A549 (cell line): Measurements from ENCODE around the gene GUK1. TPM values are rescaled to one million over a fixed set of nuclear protein-coding genes. Genes with fewer than 3 reads are reported as not detected.
"Not testable (repeated sequence)": the region's sequence is repeated elsewhere in the genome, so short reads cannot be mapped to it uniquely, and the experiment has no call there.

Experiments used
- ATAC-seq, 2 experiments: fragments of 200-7000 bp in 1 of 2; fragments of >200 bp in 1 of 2; cut with Nextera tagmentation in 1 of 2; cut with Tn5 transposase in 1 of 2; 3 replicates each; pipeline versions ENCODE4 v1.8.0 to v1.9.1; 2018 to 2020; ENCODE audit warnings: mild to moderate bottlenecking in 1 of 2, moderate library complexity in 1 of 2
- CTCF ChIA-PET: fragments of 300-600 bp; sonication (Branson Sonifier 250); formaldehyde crosslinking; extraction: SDS; loops from one replicate; lab custom pipeline; 2021; ENCODE audit warnings: antibody characterized with exemption, inconsistent platforms; lab: Yijun Ruan, JAX
- POLR2A ChIA-PET: fragments of 350-600 bp; formaldehyde crosslinking; extraction: SDS; loops from one replicate; lab custom pipeline; 2021; ENCODE audit warnings: antibody characterized with exemption, inconsistent platforms; lab: Yijun Ruan, JAX
- DNase-seq, 2 experiments: peaks; one replicate each; pipeline versions ENCODE4 v3.0.0 to v3.0.0-alpha.2; 2011 to 2016; ENCODE audit warnings: low read depth in 1 of 2, low spot score in 1 of 2
- FAIRE-seq: peaks from 2 replicates; lab custom pipeline; 2011; peaks lifted over from hg19 to GRCh38; lab: Jason Lieb, UNC
- H3K27ac ChIP-seq, 2 experiments: fragments of >200 bp; sonication (Bioruptor Twin); formaldehyde crosslinking; 3 replicates each; pipeline ENCODE4 v1.5.1; 2016 to 2017
- H3K4me1 ChIP-seq: fragments of >200 bp; sonication (Bioruptor Twin); formaldehyde crosslinking; 3 replicates; pipeline ENCODE4 v1.6.1; 2016
- H3K4me2 ChIP-seq: fragments of >200 bp; sonication (Bioruptor Twin); formaldehyde crosslinking; 3 replicates; pipeline ENCODE4 v1.6.1; 2016
- H3K4me3 ChIP-seq: fragments of >200 bp; sonication (Bioruptor Twin); formaldehyde crosslinking; 3 replicates; pipeline ENCODE4 v1.5.1; 2016
- H3K9me3 ChIP-seq: fragments of >200 bp; sonication (Bioruptor Twin); formaldehyde crosslinking; 3 replicates; pipeline ENCODE4 v1.6.1; 2016
- BHLHE40 ChIP-seq: IDR thresholded peaks from 2 replicates; pipeline ENCODE4 v1.6.1; 2012; ENCODE audit warnings: low read depth, low read length, inconsistent platforms
- CHD4 ChIP-seq: fragments of 200-600 bp; sonication (generic); IDR thresholded peaks from 2 replicates; pipeline ENCODE4 v1.6.1; 2016; ENCODE audit warnings: antibody characterized with exemption, mild to moderate bottlenecking, borderline replicate concordance
- CTCF ChIP-seq: fragments of >200 bp; sonication (Bioruptor Twin); formaldehyde crosslinking; IDR thresholded peaks from 3 replicates; pipeline ENCODE4 v1.5.1; 2016
- EHMT2 ChIP-seq: fragments of 200-600 bp; sonication (generic); IDR thresholded peaks from 2 replicates; pipeline ENCODE4 v1.6.1; 2016; ENCODE audit warnings: antibody characterized with exemption, low read depth, mild to moderate bottlenecking, moderate library complexity
- ESRRA ChIP-seq: fragments of 150-350 bp; IDR thresholded peaks from 2 replicates; pipeline ENCODE4 v1.6.1; 2014; ENCODE audit warnings: mild to moderate bottlenecking, low read length, borderline replicate concordance
- FOSB ChIP-seq: fragments of 250-450 bp; sonication (Bioruptor Pico); IDR thresholded peaks from 2 replicates; pipeline ENCODE4 v1.5.0; 2020; ENCODE audit warnings: mild to moderate bottlenecking, moderate library complexity
- FOSL2 ChIP-seq, 2 experiments: fragments of 450-650 bp in 1 of 2; fragments of >200 bp in 1 of 2; sonication (Bioruptor Twin) in 1 of 2; formaldehyde crosslinking; IDR thresholded peaks; 2 replicates each; pipeline versions ENCODE4 v1.5.0 to v1.6.1; 2016 to 2020; ENCODE audit warnings: mild to moderate bottlenecking in 1 of 2, moderate library complexity in 1 of 2
- FOXS1 ChIP-seq: fragments of 250-450 bp; sonication (Bioruptor Pico); IDR thresholded peaks from 2 replicates; pipeline ENCODE4 v1.5.0; 2020; ENCODE audit warnings: mild to moderate bottlenecking, moderate library complexity
- GATA3 ChIP-seq: IDR thresholded peaks from 2 replicates; pipeline ENCODE4 v1.6.1; 2012; ENCODE audit warnings: borderline replicate concordance
- HOXA7 ChIP-seq: fragments of 250-450 bp; sonication (Bioruptor Pico); IDR thresholded peaks from 2 replicates; pipeline ENCODE4 v1.5.0; 2020; ENCODE audit warnings: mild to moderate bottlenecking, moderate library complexity
- HOXB5 ChIP-seq: fragments of 250-450 bp; sonication (Bioruptor Pico); IDR thresholded peaks from 2 replicates; pipeline ENCODE4 v1.5.0; 2020; ENCODE audit warnings: mild to moderate bottlenecking, moderate library complexity
- JUNB ChIP-seq: fragments of >200 bp; sonication (Bioruptor Twin); formaldehyde crosslinking; IDR thresholded peaks from 2 replicates; pipeline ENCODE4 v1.6.1; 2016
- KDM1A ChIP-seq: fragments of 200-600 bp; sonication (generic); IDR thresholded peaks from 2 replicates; pipeline ENCODE4 v1.6.1; 2016; ENCODE audit warnings: low read depth, mild to moderate bottlenecking
- MAX ChIP-seq: IDR thresholded peaks from 2 replicates; pipeline ENCODE4 v1.6.1; 2012
- MYC ChIP-seq: IDR thresholded peaks from 2 replicates; pipeline ENCODE4 v1.6.1; 2012; ENCODE audit warnings: mild to moderate bottlenecking, inconsistent platforms, low read length, improper control_type of control experiment, borderline replicate concordance
- NPAS2 ChIP-seq: fragments of 250-450 bp; sonication (Bioruptor Pico); IDR thresholded peaks from 2 replicates; pipeline ENCODE4 v1.8.0; 2022; ENCODE audit warnings: mild to moderate bottlenecking, moderate library complexity, borderline replicate concordance
- NR3C1 ChIP-seq: fragments of >200 bp; sonication (Bioruptor Twin); formaldehyde crosslinking; IDR thresholded peaks from 3 replicates; pipeline ENCODE4 v1.6.1; 2017
- PHF8 ChIP-seq: fragments of 200-600 bp; sonication (generic); IDR thresholded peaks from 2 replicates; pipeline ENCODE4 v1.6.1; 2016; ENCODE audit warnings: low read depth, mild to moderate bottlenecking, antibody characterized with exemption, moderate library complexity, borderline replicate concordance
- RAD21 ChIP-seq, 2 experiments: fragments of >200 bp in 1 of 2; sonication (Bioruptor Twin) in 1 of 2; formaldehyde crosslinking in 1 of 2; IDR thresholded peaks in 1 of 2; conservative IDR thresholded peaks in 1 of 2; 2 replicates in 1 of 2; 3 replicates in 1 of 2; pipeline ENCODE4 v1.6.1; 2012 to 2018; ENCODE audit warnings: inconsistent platforms in 1 of 2
- RARB ChIP-seq: fragments of 250-450 bp; sonication (Bioruptor Pico); IDR thresholded peaks from 2 replicates; pipeline ENCODE4 v1.8.0; 2021; ENCODE audit warnings: mild to moderate bottlenecking, moderate library complexity
- TP53 ChIP-seq: fragments of 250-450 bp; sonication (Bioruptor Pico); IDR thresholded peaks from 2 replicates; pipeline ENCODE4 v1.5.0; 2021; ENCODE audit warnings: mild to moderate bottlenecking, moderate library complexity
- WGBS: methylation state at CpG from one replicate; pipeline ENCODE4 v1.1.6; 2017; ENCODE audit errors: missing lambda C conversion rate; 5-methylcytosine and 5-hydroxymethylcytosine counted together
- polyA plus RNA-seq, 4 experiments: library from polyadenylated mRNA; depleted of rRNA in 3 of 4; stranded (reverse); fragments of >200 nt; fragmentation: RNase III in 1 of 4; extraction: RNeasy Plus Mini Kit Qiagen cat#74134 plus additional on column Dnase treatment in 1 of 4; gene quantifications; 2 replicates in 3 of 4; 3 replicates in 1 of 4; pipeline ENCODE4 v1.2.3, GENCODE V29; 2011 to 2017
- TF ChIP-seq, protein P1 (sequence below): IDR thresholded peaks from 2 replicates; pipeline ENCODE4 v1.6.1; 2012; ENCODE audit warnings: low read depth, borderline replicate concordance
- TF ChIP-seq, protein P2 (sequence below): fragments of 150-350 bp; IDR thresholded peaks from 2 replicates; pipeline ENCODE4 v1.6.1; 2014; ENCODE audit warnings: low read depth, mild to moderate bottlenecking, low read length

GUK1 gene
- polyA plus RNA-seq, 2 of the 4 experiments (the other 2 are of a cell fraction), result 88.9 to 106 TPM

- CTCF ChIA-PET, result interaction anchor here (0.5 to 2.1 kb wide), 2 partner anchors 173 to 1064 kb away, joined by 3 to 6 read pairs; no protein-coding TSS in a partner anchor
- H3K4me1 ChIP-seq, result 0 out of 3 replicates have a peak, but pooled peaks cover 4% of the 10 kb centered on the region
- 88% methylated on average over 17 of the region's 21 CpGs for WGBS
- POLR2A ChIA-PET, result no interaction called here
- DNase-seq (no peak), ATAC-seq (no peak), FAIRE-seq (no peak)
- no peak overlapping the region for H3K4me3 ChIP-seq
- no peaks in the 10 kb centered on the region for H3K9me3 ChIP-seq
- H3K4me2 ChIP-seq, result no peak overlapping the region; the same call in 2 of the 3 replicates
- no peak for TF ChIP-seq FOSB (CRISPR knock-in tag)
- TF ChIP-seq MAX, result no peak
- TF ChIP-seq RARB (CRISPR knock-in tag), result no peak
- TF ChIP-seq MYC, result no peak
- TF ChIP-seq, protein P1, sequence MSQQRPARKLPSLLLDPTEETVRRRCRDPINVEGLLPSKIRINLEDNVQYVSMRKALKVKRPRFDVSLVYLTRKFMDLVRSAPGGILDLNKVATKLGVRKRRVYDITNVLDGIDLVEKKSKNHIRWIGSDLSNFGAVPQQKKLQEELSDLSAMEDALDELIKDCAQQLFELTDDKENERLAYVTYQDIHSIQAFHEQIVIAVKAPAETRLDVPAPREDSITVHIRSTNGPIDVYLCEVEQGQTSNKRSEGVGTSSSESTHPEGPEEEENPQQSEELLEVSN, result no peak
- no peak for TF ChIP-seq HOXB5 (CRISPR knock-in tag)
- no peak for TF ChIP-seq GATA3
- no peak for TF ChIP-seq ESRRA
- no peak for TF ChIP-seq HOXA7
- TF ChIP-seq JUNB, result no peak
- H3K27ac ChIP-seq, result no peak overlapping the region
These were observed 32.8 kb downstream of the GUK1 start for GRCh38 chr1:228172591-228173527.

- WGBS, result 77% methylated on average over 5 of the region's 69 CpGs
- not testable (repeated sequence) for H3K4me3 ChIP-seq, H3K9me3 ChIP-seq, H3K4me1 ChIP-seq, FAIRE-seq
- DNase-seq (peak; percentile 38 to 39), ATAC-seq (peak; percentile 42 to 74; a peak in 5 of 6 replicates)
- Histone ChIP-seq H3K4me2 (peak overlapping the region; percentile 44; the same call in 2 of the 3 replicates), H3K27ac (peak overlapping the region in 1 of 2 experiments; percentile 19; a peak in 1 of 6 replicates)
- ChIA-PET CTCF (interaction anchor here (1.3 to 2.1 kb wide), 2 partner anchors 8 to 174 kb away, joined by 6 to 7 read pairs; partner anchors contain the start of gene IBA57), POLR2A (interaction anchor here (1.6 kb wide), 1 partner anchor 8 kb away, joined by 10 read pairs; the partner anchor contains the start of gene IBA57)
These were observed 33.7 kb downstream of the GUK1 start for GRCh38 chr1:228173528-228174481.

DNA sequence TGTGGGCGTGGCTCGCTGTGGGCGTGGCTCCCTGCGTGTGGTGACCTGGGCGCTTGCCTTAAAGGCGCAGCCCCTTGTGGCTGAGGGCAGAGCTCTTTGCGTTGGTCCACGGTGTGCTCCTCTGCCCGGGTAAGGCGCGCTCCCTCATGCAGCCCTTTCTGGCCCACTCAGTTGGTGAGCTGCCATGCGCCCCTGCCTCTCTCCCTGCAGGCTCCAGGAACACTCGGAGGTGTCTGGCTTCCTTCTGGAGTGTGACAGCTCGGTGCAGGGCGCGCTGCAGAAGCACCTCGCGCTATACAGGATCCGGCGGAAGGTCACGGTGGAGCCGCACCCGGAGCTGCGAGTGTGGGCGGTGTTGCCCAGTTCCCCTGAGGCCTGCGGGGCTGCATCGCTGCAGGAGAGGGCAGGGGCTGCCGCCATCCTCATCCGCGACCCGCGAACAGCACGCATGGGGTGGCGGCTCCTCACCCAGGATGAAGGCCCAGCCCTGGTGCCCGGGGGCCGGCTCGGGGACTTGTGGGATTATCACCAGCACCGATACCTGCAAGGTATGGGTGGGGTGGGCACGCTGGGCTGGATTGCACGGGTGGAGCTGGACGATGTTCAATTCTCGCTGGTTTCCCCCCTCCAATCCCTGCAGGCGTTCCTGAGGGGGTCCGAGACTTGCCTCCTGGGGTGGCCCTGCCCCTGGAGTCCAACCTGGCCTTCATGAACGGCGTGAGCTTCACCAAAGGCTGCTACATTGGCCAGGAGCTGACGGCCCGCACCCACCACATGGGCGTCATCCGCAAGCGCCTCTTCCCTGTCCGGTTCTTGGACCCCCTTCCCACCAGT, 34.6 kb downstream of the GUK1 start:
- Histone ChIP-seq H3K9me3 (no peaks in the 10 kb centered on the region), H3K4me1 (0 out of 3 replicates have a peak, but pooled peaks cover 4% of the 10 kb centered on the region), H3K27ac (peak overlapping the region in 1 of 2 experiments; percentile 60; a peak in 1 of 6 replicates), H3K4me2 (no peak overlapping the region), H3K4me3 (no peak overlapping the region)
- ChIA-PET CTCF (interaction anchor here (1.3 to 2.1 kb wide), 2 partner anchors 9 to 175 kb away, joined by 6 to 7 read pairs; partner anchors contain the start of gene IBA57), POLR2A (interaction anchor here (1.6 kb wide), 1 partner anchor 9 kb away, joined by 10 read pairs; the partner anchor contains the start of gene IBA57)
- 88% methylated on average over 29 of the region's 52 CpGs for WGBS
- FAIRE-seq (no peak), ATAC-seq (peak in 1 of 2 experiments; percentile 67; a peak in 3 of 6 replicates), DNase-seq (peak; percentile 51 to 62)
- TF ChIP-seq FOXS1 (no peak), CTCF (no peak), RAD21 (conservative IDR thresholded peaks at IDR 0.05 in 1 of 2, IDR thresholded peaks at IDR 0.05 in 1 of 2) (no peak), MYC (no peak), FOSL2 (IDR thresholded peaks at IDR 0.05) (no peak), FOSL2 (CRISPR knock-in tag; IDR thresholded peaks at IDR 0.05) (no peak), TP53 (CRISPR knock-in tag) (no peak), KDM1A (no peak), EHMT2 (no peak), CHD4 (no peak), BHLHE40 (no peak), NR3C1 (no peak), NPAS2 (no peak), PHF8 (no peak)
- TF ChIP-seq, protein P2, sequence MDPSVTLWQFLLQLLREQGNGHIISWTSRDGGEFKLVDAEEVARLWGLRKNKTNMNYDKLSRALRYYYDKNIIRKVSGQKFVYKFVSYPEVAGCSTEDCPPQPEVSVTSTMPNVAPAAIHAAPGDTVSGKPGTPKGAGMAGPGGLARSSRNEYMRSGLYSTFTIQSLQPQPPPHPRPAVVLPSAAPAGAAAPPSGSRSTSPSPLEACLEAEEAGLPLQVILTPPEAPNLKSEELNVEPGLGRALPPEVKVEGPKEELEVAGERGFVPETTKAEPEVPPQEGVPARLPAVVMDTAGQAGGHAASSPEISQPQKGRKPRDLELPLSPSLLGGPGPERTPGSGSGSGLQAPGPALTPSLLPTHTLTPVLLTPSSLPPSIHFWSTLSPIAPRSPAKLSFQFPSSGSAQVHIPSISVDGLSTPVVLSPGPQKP, result no peak
